Ascending aorta (tissue), 2 donors: ENCODE measurements around the gene FMN2. TPM values are rescaled to one million over a fixed set of nuclear protein-coding genes. Genes with fewer than 3 reads are reported as not detected.

ENCODE experiments used
- DNase-seq, 2 donors: peaks; one replicate each; pipeline ENCODE4 v3.0.0-alpha.2; 2019; ENCODE audit warnings: low spot score in 2 of 2
- H3K27ac ChIP-seq, 2 donors: fragments of 200-600 bp; sonication (generic); one replicate each; pipeline ENCODE4 v1.5.1; 2016 to 2017; ENCODE audit warnings: mild to moderate bottlenecking in 1 of 2
- H3K27me3 ChIP-seq: fragments of 200-600 bp; sonication (generic); one replicate; pipeline ENCODE4 v1.5.1; 2017
- H3K36me3 ChIP-seq, 2 donors: fragments of 200-600 bp; sonication (generic); one replicate each; pipeline ENCODE4 v1.5.1; 2016
- H3K4me1 ChIP-seq, 2 donors: fragments of 200-600 bp; sonication (generic); one replicate each; pipeline ENCODE4 v1.5.1; 2016 to 2017; ENCODE audit warnings: mild to moderate bottlenecking in 1 of 2
- H3K4me3 ChIP-seq, 2 donors: fragments of 200-600 bp; sonication (generic); one replicate each; pipeline ENCODE4 v1.5.1; 2016 to 2017; ENCODE audit warnings: mild to moderate bottlenecking in 1 of 2
- H3K9me3 ChIP-seq, 2 donors: fragments of 200-600 bp; sonication (generic); one replicate each; pipeline ENCODE4 v1.5.1; 2016
- CTCF ChIP-seq, 3 experiments: fragments of 200-600 bp in 2 of 3; fragments of 450-650 bp in 1 of 3; sonication (generic) in 2 of 3; IDR thresholded peaks; one replicate each; pipeline ENCODE4 v1.5.1; 2016 to 2019; ENCODE audit warnings: antibody characterized with exemption in 3 of 3, mild to moderate bottlenecking in 1 of 3, moderate library complexity in 1 of 3
- intact Hi-C: fragments of 100-400 bp; cut with DNase I; formaldehyde crosslinking; loops from one replicate; pipeline ENCODE4 v1.15.1; 2023
- total RNA-seq: library from RNA; depleted of rRNA; stranded (reverse); fragments of >200 nt; gene quantifications from one replicate; pipeline ENCODE4 v1.1.0, GENCODE V29; 2016

FMN2 gene
- total RNA-seq, 1 donor from 2014 or later = not detected

DNA sequence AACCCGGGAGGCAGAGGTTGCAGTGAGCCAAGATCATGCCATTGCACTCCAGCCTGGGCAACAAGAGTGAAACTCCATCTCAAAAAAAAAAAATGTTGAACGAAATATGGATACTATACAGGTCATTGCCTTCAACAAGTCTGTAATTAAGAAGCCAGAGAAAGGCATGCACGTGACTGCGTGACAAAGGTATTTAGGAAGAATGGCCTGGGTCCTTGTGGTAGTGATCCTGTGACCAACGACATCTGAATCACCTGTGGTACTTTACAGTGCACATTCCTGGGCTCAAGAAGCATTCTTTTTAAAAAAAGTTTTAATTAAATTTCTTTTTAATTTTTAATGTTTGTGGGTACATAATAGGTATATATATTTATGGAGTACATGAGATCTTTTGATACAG lies 405.3 kb downstream of the FMN2 start:
- Histone ChIP-seq H3K4me1 (no peaks in the 10 kb centered on the region), H3K4me3 (no peak overlapping the region), H3K36me3 (no peaks in the 10 kb centered on the region), H3K9me3 (no peaks in the 10 kb centered on the region), H3K27me3 (no peaks in the 10 kb centered on the region), H3K27ac (no peak overlapping the region)
- TF ChIP-seq CTCF (IDR thresholded peaks at IDR 0.05) = no peak
- intact Hi-C loops = no loop called here
- DNase-seq = no peak

DNA sequence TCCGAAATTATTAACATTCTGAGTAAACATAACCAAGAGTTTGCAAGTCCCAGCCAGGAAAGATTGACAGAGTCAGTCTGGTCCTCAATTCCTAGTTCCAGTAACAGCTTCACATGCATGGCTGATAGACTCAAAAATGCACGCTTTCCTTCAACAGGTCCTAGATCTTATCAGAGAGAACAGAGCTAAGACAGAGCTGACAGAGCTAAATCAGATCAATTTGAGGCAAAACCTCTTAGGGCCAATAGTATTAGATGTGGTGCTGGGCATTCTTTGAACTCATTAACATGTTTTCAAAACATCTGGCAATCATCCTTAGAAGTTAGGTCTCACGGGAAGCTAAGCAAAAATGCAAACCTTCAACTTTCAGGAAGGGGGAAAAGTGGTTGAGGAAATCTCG lies 406.2 kb downstream of the FMN2 start:
- H3K4me1 ChIP-seq = no peaks in the 10 kb centered on the region
- no peaks in the 10 kb centered on the region for H3K9me3 ChIP-seq
- TF ChIP-seq CTCF (IDR thresholded peaks at IDR 0.05) = no peak
- intact Hi-C loops = no loop called here
- no peaks in the 10 kb centered on the region for H3K36me3 ChIP-seq
- H3K27me3 ChIP-seq = no peaks in the 10 kb centered on the region
- no peak for DNase-seq
- H3K4me3 ChIP-seq = no peak overlapping the region
- no peak overlapping the region for H3K27ac ChIP-seq

DNA sequence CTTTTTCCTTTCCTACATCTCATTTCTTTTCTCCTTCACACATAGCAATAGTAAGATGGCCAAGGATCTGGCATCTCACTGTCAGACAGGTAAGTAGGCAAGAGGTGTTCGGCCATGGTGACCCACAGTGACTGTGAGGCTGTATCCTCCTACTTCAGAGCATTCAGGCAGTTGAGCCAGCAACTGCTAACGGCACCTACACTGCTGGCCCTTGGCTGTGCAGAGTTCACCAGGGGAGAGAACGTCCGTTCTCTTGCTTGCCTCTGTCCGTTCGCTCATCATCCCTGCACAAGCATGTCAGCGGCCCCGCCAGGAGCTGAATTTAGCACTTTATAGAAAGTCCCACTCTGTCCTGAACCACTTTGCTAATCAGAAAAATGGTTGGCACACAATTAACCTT lies 406.7 kb downstream of the FMN2 start:
- no peak overlapping the region for H3K27ac ChIP-seq
- intact Hi-C loops = no loop called here

DNA sequence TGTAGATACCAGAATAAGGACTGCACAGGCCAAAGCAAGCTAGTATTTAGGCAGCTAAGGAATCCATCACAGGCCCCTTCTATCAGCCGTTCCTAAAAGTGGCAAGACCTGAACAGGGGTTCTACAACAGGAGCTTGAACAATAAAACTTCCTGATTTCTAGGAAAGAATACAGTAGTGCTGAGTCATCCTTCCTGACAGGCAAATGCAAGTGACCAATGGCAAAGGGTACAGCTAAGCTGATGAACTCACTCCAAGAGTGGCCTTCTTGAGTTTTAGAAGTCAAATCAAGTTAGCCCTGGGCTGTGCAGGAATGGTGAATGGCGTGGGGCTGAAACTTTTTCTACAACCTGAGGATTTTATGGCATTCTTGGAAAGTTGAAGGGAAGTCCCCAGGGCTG lies 407.3 kb downstream of the FMN2 start:
- Histone ChIP-seq H3K4me1 (no peaks in the 10 kb centered on the region), H3K36me3 (no peaks in the 10 kb centered on the region), H3K27me3 (no peaks in the 10 kb centered on the region), H3K27ac (no peak overlapping the region), H3K4me3 (no peak overlapping the region), H3K9me3 (no peaks in the 10 kb centered on the region)
- no peak for DNase-seq
- intact Hi-C loops = no loop called here
- no peak for TF ChIP-seq CTCF (IDR thresholded peaks at IDR 0.05)

More for the DNA sequence above, 406.7 kb downstream of the FMN2 start:
- H3K36me3 ChIP-seq = no peaks in the 10 kb centered on the region
- no peaks in the 10 kb centered on the region for H3K9me3 ChIP-seq
- H3K27me3 ChIP-seq = no peaks in the 10 kb centered on the region
- DNase-seq = no peak
- no peaks in the 10 kb centered on the region for H3K4me1 ChIP-seq
- no peak for TF ChIP-seq CTCF (IDR thresholded peaks at IDR 0.05)
- no peak overlapping the region for H3K4me3 ChIP-seq

GRCh38 chr1:240500647-240501046 lies 409.0 kb downstream of the FMN2 start:
- Histone ChIP-seq H3K4me1 (no peaks in the 10 kb centered on the region), H3K36me3 (no peaks in the 10 kb centered on the region), H3K4me3 (no peak overlapping the region), H3K27ac (no peak overlapping the region), H3K27me3 (no peaks in the 10 kb centered on the region), H3K9me3 (no peaks in the 10 kb centered on the region)
- intact Hi-C loops = no loop called here
- no peak for DNase-seq
- TF ChIP-seq CTCF (IDR thresholded peaks at IDR 0.05) = no peak

GRCh38 chr1:240501115-240501514 lies 409.4 kb downstream of the FMN2 start:
- H3K27me3 ChIP-seq = no peaks in the 10 kb centered on the region
- H3K4me3 ChIP-seq = no peak overlapping the region
- H3K9me3 ChIP-seq = no peaks in the 10 kb centered on the region
- no peaks in the 10 kb centered on the region for H3K4me1 ChIP-seq
- intact Hi-C loops = no loop called here
- H3K36me3 ChIP-seq = no peaks in the 10 kb centered on the region
- no peak overlapping the region for H3K27ac ChIP-seq
- no peak for TF ChIP-seq CTCF (IDR thresholded peaks at IDR 0.05)
- DNase-seq = no peak
